HepG2 (cell line): ENCODE data around the gene SYTL5. TPM values are rescaled to one million over a fixed set of nuclear protein-coding genes. Genes with fewer than 3 reads are reported as not detected.

Experiments used
- ATAC-seq: fragments of 200-7000 bp; cut with Tn5 transposase; 3 replicates; pipeline ENCODE4 v1.9.1; 2020; ENCODE audit warnings: mild to moderate bottlenecking, moderate library complexity
- BruUV-seq: library from RNA; stranded (reverse); fragments of 400-500 nt; replicated peaks from 2 replicates; lab custom pipeline; 2021; lab: Mats Ljungman, UMichigan
- CTCF ChIA-PET: fragments of 300-600 bp; formaldehyde crosslinking; extraction: SDS; loops from one replicate; lab custom pipeline; 2021; ENCODE audit warnings: low total read pairs, inconsistent platforms, low intra/inter-chr PET ratio; lab: Yijun Ruan, JAX
- POLR2A ChIA-PET: fragments of 350-600 bp; sonication (Branson Sonifier 250); formaldehyde crosslinking; loops from one replicate; lab custom pipeline; 2020; ENCODE audit warnings: antibody characterized with exemption, inconsistent platforms; lab: Yijun Ruan, JAX
- DNase-seq: peaks from one replicate; pipeline ENCODE4 v3.0.0-alpha.2; 2015; ENCODE audit warnings: low spot score
- FAIRE-seq: peaks from 3 replicates; lab custom pipeline; 2011; peaks lifted over from hg19 to GRCh38; lab: Jason Lieb, UNC
- H2AFZ ChIP-seq: one replicate; pipeline ENCODE4 v1.6.1; 2011; ENCODE audit warnings: low read length, inconsistent platforms
- H3K27ac ChIP-seq: fragments of 300-600 bp; 3 replicates; pipeline ENCODE4 v1.8.0; 2011; ENCODE audit warnings: mixed run types, mild to moderate bottlenecking, mixed read lengths, low read length, inconsistent platforms; ENCODE audit not compliant: insufficient read depth; ENCODE audit errors: extremely low read length
- H3K27me3 ChIP-seq, 2 experiments: fragments of 200-600 bp in 1 of 2; 2 replicates in 1 of 2; 3 replicates in 1 of 2; pipeline versions ENCODE4 v1.6.0 to v1.8.0; 2011; ENCODE audit warnings: low read length in 2 of 2, mild to moderate bottlenecking in 2 of 2, moderate library complexity in 2 of 2, inconsistent platforms in 1 of 2; ENCODE audit not compliant: insufficient read depth in 2 of 2, control insufficient read depth in 1 of 2
- H3K36me3 ChIP-seq, 2 experiments: fragments of 200-600 bp in 1 of 2; replicated peaks in 1 of 2; 2 replicates in 1 of 2; 3 replicates in 1 of 2; pipeline versions ENCODE4 v1.5.1 to v1.8.0; 2011; ENCODE audit warnings: low read length in 2 of 2, inconsistent platforms in 1 of 2; ENCODE audit not compliant: insufficient read depth in 2 of 2, control insufficient read depth in 1 of 2
- H3K4me1 ChIP-seq: 2 replicates; pipeline ENCODE4 v1.5.1; 2012; ENCODE audit warnings: low read length, inconsistent platforms; ENCODE audit not compliant: insufficient read depth
- H3K4me2 ChIP-seq: 2 replicates; pipeline ENCODE4 v1.6.0; 2011; ENCODE audit warnings: low read depth, low read length, inconsistent platforms
- H3K4me3 ChIP-seq, 3 experiments: fragments of 200-600 bp in 1 of 3; sonication (generic), shearing (Covaris generic) in 1 of 3; replicated peaks in 1 of 3; 2 replicates each; pipeline ENCODE4 v1.5.1; 2011 to 2016; ENCODE audit warnings: low read length in 3 of 3, inconsistent platforms in 2 of 3, low read depth in 2 of 3, mild to moderate bottlenecking in 2 of 3, control low read depth in 1 of 3, mixed read lengths in 1 of 3; ENCODE audit not compliant: insufficient read depth in 1 of 3
- H3K79me2 ChIP-seq: one replicate; pipeline ENCODE4 v1.6.1; 2011; ENCODE audit warnings: low read length, inconsistent platforms; ENCODE audit not compliant: insufficient read depth
- H3K9ac ChIP-seq: 2 replicates; pipeline ENCODE4 v1.6.0; 2011; ENCODE audit warnings: mild to moderate bottlenecking, low read depth, low read length, inconsistent platforms; ENCODE audit not compliant: insufficient read depth
- H3K9me3 ChIP-seq: 2 replicates; pipeline ENCODE4 v1.5.1; 2012; ENCODE audit warnings: mild to moderate bottlenecking, low read length
- H4K20me1 ChIP-seq: 2 replicates; pipeline ENCODE4 v1.6.0; 2011; ENCODE audit warnings: inconsistent platforms, mild to moderate bottlenecking, low read length, moderate library complexity; ENCODE audit not compliant: insufficient read depth
- BCLAF1 ChIP-seq: fragments of 450-650 bp; IDR thresholded peaks from 2 replicates; pipeline ENCODE4 v1.6.1; 2017; ENCODE audit warnings: mild to moderate bottlenecking
- HDAC6 ChIP-seq: fragments of 200-600 bp; sonication (generic); IDR thresholded peaks from 2 replicates; pipeline ENCODE4 v1.7.0; 2017; ENCODE audit warnings: mild to moderate bottlenecking, antibody characterized with exemption, low read length, low read depth
- HNF1B ChIP-seq: sonication (generic); formaldehyde crosslinking; IDR thresholded peaks from 2 replicates; pipeline ENCODE4 v1.5.1; 2020; ENCODE audit warnings: mild to moderate bottlenecking, moderate library complexity, missing genetic modification reagents
- HOXA3 ChIP-seq: sonication (generic); formaldehyde crosslinking; IDR thresholded peaks from 2 replicates; pipeline ENCODE4 v1.5.0; 2020; ENCODE audit warnings: missing genetic modification reagents
- ZNF280D ChIP-seq: sonication (generic); formaldehyde crosslinking; IDR thresholded peaks from 2 replicates; pipeline ENCODE4 v1.5.1; 2020; ENCODE audit warnings: mild to moderate bottlenecking, missing genetic modification reagents
- ZNF709 ChIP-seq: sonication (generic); formaldehyde crosslinking; IDR thresholded peaks from 2 replicates; pipeline ENCODE4 v1.5.0; 2020; ENCODE audit warnings: mild to moderate bottlenecking, missing genetic modification reagents
- in situ Hi-C: cut with HindIII; loops from 2 replicates; pipeline ENCODE4 v1.10.0; 2017; ENCODE audit warnings: low pct_unique_long_range_greater_than_20kb; ENCODE audit not compliant: extremely low pct_ligation_motif_present
- intact Hi-C: fragments of 100-400 bp; cut with micrococcal nuclease; formaldehyde crosslinking; loops from one replicate; pipeline ENCODE4 v1.10.0; 2022; ENCODE audit not compliant: unreplicated experiment
- polyA plus RNA-seq, 8 experiments: library from polyadenylated mRNA; depleted of rRNA in 3 of 8; stranded (reverse) in 7 of 8; unstranded in 1 of 8; fragments of >200 nt; fragmentation: Illumina TruSeq in 4 of 8; extraction: Trizol in 4 of 8; gene quantifications; 2 replicates each; pipeline versions ENCODE4 v1.2.1 to v1.2.3, GENCODE V29; 2011 to 2016; ENCODE audit warnings: low read depth in 4 of 8, missing spikeins in 1 of 8, mixed read lengths in 1 of 8; ENCODE audit not compliant: insufficient read depth in 1 of 8
- total RNA-seq, 5 experiments: library from RNA; depleted of rRNA; stranded (reverse); fragments of >200 nt; fragmentation: Illumina TruSeq; extraction: Trizol; gene quantifications; 2 replicates each; pipeline ENCODE4 v1.2.3, GENCODE V29; 2016; ENCODE audit warnings: low read depth in 1 of 5

The SYTL5 gene
- total and polyA plus RNA-seq, 2 of the 13 experiments (the other 11 are each of a cell fraction or from before 2014, with no cell fraction given): not detected

DNA sequence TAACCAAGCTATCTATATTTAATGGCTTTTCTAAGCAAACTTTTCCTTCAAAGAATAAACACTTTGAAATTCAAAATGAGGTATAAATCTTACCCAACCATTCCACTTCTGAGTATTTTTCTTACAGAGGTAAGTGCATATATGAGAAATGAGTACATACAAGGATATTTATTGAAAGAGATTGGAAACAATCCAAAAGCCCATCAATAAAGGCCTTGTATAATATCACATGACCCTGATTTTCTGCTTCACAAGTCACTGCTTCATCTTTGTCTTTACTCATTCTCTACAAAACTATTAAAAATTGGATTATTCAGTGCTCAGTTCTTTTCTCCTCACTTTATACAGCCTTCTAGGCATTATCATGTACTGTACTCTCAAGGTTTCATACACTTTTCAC, 123.0 kb downstream of the SYTL5 start:
- no peak overlapping the region for H3K27ac ChIP-seq
- no peaks in the 10 kb centered on the region for H3K79me2 ChIP-seq
- H4K20me1 ChIP-seq: no peaks in the 10 kb centered on the region
- no peak overlapping the region for H3K4me3 ChIP-seq
- DNase-seq (no peak), ATAC-seq (no peak), FAIRE-seq (no peak)
- POLR2A ChIA-PET: no interaction called here
- BruUV-seq: no TSS peak
- in situ Hi-C loops (no loop called here), intact Hi-C loops (no loop called here)
- CTCF ChIA-PET: no interaction called here
- H3K36me3 ChIP-seq: no peaks in the 10 kb centered on the region
- H3K9ac ChIP-seq: no peak overlapping the region
- H3K4me1 ChIP-seq: no peaks in the 10 kb centered on the region
- no peaks in the 10 kb centered on the region for H3K9me3 ChIP-seq
- H3K4me2 ChIP-seq: no peak overlapping the region
- H3K27me3 ChIP-seq: no peaks in the 10 kb centered on the region
- no peak overlapping the region for H2AFZ ChIP-seq
- no peak for TF ChIP-seq ZNF280D (CRISPR knock-in tag)
- TF ChIP-seq HOXA3 (CRISPR knock-in tag): no peak
- TF ChIP-seq ZNF709 (CRISPR knock-in tag): no peak
- no peak for TF ChIP-seq HDAC6
- TF ChIP-seq HNF1B: no peak
- no peak for TF ChIP-seq BCLAF1
